NCI-H128 (cell line): ENCODE results near the gene EXOSC7.

Source experiments
- DNase-seq: peaks from one replicate; lab custom pipeline; 2025; ENCODE audit not compliant: unreplicated experiment; lab: John Stamatoyannopoulos, UW

Gene EXOSC7

DNA sequence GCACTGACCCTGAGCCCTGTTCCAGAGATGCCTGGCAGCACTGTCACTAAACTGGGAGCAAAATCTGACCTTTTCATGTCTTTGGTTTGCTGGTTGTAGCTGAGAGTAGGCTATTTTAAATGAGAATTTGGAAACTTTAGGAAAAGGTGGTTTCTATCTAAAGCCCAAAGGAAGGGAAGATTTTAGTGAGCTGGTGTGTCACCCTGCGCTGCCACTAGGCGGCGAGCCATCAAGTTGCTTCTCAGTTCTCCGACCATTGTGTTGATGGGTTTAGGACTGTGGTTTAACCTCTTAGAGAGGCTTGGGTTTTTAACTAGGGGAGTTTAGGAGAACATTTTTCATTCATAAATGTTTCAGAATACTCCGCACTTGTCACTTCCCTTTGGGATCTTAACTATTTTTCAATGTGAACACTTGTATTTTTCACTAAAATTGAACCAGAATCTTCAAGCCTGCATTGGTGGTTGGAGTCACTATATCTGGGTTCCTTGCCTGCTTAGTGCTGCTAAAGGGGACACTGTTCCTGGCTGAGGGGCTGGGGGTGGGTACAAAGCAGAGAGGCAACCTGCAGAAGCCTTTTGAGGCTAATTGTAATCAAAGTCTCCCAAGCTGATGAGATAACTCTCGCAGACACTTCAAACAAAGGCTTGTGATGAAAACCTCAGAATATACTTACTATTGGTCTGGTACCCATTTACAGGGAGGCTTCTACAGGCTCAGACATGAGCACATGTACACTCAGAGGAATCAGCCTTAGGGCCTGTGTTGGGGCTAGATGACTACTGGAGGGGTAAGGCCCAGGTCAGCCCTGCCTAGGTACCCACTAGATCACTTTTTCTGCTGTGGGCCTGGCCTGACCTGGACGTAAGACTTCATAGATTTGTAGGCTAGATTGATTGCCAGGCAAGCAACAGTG is 16.8 kb downstream of the EXOSC7 start:
- DNase-seq, result no peak

DNA sequence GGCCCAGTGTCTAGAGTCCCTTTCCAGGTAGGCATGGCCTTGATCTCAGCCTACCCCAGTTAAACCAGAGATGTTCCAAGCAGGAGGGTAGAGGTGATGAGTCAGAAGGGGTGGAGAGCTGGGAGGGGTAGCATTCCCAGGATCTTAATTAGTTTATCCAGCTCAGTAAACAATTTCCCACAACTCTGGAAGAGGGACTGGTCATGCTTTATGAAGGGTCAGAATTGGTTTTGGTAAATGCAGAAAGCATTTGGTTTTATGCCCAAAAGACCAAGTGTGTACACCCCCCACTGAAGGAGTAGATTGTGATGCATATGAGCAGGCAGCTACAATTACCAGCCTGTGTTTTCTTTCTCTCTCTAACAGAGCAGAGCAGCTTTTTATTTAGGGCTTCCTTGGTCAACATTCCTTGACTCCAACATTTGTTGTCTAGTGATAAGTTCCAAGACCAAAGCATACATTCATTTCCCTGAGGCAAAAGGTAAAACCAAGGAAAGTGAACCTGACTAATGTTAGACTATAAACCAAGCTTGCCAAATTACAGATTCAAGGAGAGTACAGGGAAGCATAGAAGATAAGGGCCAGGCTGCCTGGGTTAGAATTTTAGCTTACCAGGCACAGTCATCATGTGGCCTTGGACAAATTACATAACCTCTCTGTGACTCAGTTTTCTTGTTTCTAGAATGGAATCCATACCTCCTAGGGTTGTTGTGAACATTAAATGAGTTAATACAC is 17.6 kb downstream of the EXOSC7 start:
- no peak for DNase-seq

DNA sequence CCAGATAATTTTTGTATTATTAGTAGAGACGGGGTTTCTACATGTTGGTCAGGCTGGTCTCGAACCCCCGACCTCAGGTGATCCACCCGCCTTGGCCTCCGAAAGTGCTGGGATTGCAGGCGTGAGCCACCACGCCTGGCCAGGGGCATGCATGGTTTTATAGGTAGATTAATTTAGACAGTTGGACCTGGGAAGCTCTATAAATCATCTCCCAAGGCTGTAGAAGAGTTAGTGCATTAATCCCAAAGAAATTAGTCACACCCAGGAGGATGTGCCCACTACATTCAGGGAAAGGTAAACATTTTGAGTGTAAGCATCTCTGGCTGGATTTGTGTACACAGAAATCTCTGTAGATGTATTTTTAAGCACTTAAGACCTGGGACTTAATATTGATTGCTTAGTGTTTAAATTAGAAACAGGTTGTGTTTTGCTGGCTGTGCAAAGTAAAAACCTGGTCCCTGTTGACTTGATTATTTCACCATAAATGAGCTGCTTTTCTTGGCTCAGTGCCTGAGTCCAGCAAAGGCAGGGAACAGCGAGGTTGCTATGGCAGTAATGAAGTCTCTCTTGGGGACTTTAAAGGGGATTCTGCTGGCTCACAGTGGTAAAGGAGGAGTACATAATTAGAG is 19.2 kb downstream of the EXOSC7 start:
- peak; percentile 7 for DNase-seq

DNA sequence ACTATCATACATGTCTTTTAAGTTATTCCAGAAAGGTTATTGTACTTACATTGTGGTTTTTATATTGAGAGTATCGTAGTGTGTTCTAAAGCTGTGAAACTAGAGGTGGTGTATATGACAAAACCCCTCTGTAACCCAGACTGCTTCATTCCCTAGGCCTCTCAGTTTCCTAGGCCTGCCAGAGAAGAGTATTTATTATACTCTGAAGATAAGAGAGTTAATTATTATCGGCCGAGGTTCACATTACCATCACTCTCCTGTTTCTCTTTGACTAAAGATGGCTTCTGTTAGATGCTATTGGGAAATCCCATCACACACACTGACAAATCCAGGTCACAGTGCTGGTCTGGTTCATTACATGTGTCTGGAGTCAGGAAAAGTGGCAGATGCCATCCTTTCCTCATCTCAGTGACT is 20.5 kb downstream of the EXOSC7 start:
- no peak for DNase-seq

DNA sequence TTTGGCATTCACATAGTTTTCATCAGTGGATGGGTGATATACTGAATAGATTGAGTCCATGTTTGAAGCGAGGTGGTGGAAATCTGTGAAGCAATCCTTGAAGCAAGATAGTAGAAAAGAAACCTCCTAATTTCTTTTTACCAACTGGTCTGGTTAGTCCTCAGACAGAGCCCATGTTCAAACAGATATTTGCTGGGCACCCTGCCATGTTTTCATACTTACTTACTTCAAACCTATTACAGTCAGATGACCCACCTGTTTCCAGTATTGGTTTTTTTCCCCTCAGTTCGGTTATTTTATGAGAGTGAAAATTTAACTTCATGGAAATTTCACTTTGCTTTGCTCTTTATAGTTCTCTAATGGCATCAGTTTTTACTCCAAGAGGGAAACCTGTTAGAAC is 23.7 kb downstream of the EXOSC7 start:
- no peak for DNase-seq

DNA sequence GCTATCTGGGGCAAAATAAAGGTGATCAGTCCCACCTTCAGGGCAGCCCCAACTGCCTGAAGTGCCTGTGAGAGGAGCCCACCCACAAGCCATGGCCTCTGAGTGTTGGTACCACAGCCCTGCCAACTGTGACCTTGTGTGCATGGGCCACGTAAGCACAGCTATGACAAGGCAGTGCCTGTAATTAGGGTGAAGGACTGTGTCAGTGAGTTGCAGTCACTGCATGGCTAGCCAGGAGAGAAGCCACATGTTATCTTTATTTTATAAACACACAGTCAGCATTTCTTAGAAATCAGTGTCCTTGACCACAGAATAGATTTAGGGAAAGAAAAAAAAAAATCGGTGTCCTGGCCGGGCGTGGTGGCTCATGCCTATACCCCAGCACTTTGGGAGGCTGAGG is 24.8 kb downstream of the EXOSC7 start:
- no peak for DNase-seq

DNA sequence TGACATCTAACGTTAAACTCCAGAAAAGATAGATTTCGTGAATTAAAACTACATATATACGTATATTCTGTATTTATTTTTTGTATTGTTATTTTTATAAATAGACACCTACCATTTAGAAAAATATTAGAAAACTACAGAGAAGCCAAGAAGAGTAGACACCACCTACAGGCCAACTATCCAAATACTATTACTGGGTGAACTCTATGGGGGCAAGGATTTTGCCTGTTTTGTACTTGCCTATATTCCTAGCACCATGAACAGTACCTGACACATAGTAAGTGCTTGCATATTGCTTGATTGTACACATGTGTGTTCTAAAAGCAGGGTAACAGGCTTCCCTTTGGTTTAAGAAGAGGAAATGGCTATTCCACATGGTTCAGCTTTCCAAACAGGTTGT is 25.7 kb downstream of the EXOSC7 start:
- no peak for DNase-seq

DNA sequence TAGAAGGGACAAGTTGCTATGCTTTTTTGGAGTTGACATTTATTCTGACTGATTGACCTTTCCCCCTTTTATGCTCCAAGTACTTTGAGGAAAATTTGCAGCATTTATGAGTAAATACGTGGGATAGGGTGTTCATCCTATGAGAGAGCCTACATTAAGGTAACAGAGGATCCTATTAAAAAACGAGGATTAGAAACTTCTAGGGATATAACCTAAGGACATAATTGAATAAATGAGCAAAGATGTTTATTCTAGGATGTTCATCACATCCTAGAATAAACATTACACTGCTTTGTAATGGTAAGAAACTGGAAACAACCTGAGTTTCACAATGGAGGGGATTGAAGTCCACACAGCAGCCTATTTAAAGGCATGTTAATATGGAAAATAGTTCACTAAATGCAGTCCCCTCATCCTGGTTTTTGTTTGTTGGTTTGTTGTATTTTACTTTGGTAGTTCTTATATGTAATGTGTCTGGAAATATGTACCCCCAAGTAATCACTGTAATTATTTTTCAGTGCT is 26.2 kb downstream of the EXOSC7 start:
- no peak for DNase-seq

DNA sequence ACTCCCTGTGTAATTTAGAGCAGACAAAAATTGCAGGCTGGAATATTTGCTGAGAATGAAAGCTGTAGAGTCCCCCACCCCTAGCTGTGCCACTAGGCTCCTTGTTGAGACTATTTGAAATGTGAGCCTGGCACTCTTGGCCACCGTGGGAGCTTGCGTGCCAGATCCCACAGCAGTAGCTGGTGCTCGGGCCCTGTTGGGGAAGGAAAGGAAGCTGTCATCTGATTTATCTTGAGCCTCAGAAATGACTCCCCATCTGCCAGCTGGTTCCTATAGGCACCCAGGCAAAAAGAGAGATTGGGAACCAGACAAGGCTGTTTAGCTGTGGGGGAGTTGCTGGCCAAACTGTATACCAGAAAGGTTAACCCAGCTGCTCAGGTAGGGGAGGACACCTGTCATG is 26.7 kb downstream of the EXOSC7 start:
- DNase-seq, result no peak

DNA sequence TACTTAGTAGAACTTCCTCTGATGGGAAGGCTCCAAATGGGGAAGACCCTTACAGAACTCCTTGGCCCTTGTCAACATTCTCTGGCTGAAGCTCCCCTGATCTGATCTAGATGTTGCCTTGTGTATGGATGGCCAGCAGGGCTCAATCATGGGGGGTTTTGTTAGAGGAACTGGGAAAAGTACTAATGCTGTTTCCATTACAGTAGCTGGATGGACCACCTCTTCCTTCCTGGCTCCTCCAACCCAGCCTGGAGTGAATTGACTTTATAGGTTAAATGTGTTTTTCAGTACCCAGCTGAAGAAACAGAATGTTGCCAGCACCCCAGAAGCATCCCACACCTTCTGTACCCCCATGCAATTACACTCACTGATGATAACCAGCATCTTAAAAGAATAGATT is 27.4 kb downstream of the EXOSC7 start:
- no peak for DNase-seq

DNA sequence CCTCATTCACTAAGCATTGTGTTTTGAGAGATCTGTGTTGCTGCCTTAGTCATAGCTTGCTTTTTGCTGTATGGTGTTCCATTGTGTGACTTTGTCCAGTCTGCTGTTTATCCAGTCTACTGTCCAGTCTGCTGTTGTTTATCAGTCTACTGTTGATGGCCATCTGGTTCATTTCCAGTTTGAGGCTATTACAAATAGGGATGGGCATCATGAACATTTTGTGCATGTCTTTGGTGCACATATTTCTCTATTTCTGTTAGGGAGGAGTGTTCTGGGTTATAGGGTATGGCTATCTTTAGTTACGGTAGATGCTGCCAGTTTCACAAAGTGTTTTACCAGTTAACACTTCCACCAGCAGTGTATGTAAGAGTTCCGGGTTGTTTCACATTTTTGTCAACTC is 27.8 kb downstream of the EXOSC7 start:
- DNase-seq, result no peak

DNA sequence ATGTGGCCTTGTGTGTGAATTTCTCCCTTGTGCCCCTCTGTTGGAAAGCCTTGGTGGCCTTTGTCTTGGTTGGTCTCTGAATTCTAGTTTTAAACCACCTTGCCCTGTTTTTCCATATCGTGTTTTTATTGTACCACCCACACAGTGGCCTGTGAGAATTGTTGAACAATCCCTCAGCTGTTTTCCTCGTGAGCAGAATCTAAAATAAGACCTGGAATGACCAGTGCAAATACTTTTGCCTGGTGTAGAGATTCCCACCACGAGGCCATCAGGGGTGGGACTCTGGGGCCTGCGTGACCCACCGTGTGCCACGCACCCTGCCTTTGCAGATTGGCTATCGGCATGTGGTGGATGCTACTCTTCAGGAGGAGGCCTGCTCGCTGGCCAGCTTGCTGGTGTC is 31.0 kb downstream of the EXOSC7 start:
- no peak for DNase-seq

DNA sequence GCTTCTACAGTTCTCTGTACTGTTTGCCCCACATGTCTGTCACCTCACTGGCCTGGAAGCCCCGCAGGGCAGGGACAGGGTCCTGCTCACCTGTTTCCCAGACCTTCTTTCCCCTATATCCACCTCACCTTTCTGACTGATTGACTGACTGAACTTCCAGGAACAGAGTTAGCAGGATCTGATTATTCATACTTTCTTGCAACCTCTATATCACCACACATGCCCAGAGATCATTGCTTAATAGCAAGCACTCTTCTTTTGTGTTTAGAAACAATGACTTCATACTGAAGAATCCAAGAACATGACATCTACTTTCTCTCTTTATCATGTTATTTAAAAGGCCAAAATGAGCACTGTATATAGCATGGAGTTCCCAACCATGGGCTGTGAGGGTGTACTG is 32.1 kb downstream of the EXOSC7 start:
- no peak for DNase-seq

DNA sequence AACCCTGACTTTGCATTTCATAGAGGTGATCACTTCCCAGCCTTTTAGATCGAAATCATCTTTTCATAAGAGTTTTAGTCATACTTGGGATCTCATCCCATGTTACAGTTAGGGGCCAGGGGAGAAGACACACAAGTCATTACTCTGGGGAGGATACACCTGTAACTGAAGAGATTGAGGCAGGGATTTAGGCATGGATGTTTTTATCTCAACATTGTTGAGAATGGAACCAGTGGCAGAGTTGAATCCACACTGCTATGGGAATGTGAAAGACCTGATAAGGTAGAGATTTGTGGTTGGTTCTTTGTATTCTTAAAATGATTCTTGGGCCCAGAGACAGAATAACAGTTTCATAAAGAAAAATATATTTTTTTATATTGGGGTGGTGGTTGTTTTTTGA is 33.8 kb downstream of the EXOSC7 start:
- DNase-seq, result no peak

DNA sequence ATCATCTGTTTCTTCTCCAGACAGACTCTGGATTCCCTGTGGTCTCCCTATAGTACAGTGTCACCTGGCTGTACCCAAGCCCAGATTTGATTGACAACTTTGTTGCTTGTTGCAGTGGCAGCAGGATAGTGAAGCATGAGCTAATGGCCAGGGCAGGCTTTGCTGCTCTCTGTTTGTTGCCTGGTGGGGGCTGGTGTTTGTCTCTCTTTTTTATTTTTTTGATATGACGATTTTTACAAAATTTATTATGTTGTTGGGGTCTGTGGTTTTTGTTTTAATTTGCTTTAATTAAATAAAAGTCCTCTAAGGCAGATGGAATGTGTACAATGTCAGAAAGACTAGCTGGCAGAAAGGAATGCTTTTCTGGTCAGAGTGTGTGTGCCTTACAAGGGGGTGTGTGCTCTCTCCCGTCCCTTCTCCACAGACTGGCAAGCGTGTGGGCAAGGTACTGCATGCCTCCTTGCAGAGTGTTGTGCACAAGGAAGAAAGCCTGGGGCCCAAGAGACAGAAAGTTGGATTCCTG is 34.8 kb downstream of the EXOSC7 start:
- no peak for DNase-seq

DNA sequence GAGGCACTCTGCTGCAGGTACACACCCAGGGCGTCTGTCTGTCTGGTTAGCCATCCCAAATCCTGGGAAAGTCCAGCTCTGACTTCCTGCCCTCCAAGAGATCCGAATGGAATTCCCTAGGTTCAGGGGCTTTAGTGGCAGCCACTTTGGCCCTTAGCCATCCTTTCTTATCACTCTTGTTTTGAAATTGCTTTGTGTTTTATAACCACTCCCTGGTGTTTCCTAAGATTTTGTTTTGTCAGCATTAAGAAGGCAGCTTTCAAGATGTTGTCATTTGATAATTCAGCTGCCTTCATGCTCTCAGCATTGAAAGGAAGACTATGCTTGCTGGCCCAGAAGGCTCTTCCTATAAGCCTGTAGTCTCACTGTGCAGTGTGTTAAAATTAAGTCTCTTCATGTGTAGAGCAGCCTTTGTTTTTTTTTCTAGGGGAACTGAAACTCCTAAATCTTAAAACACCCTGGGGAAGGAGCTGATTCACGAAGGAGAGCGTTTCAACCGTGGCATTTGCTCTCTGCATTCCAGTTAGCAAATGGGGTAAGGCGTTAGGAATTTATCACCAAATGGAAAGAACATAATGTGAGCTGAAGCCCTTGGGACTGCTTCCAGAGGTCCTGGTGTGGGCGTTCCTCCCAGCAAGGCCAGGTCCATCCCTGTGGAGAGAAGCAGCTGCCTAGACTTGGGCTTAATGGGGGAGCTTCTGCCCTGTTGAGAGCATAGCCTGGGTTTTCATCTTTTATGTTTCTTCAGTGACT is 35.9 kb downstream of the EXOSC7 start:
- DNase-seq, result no peak

DNA sequence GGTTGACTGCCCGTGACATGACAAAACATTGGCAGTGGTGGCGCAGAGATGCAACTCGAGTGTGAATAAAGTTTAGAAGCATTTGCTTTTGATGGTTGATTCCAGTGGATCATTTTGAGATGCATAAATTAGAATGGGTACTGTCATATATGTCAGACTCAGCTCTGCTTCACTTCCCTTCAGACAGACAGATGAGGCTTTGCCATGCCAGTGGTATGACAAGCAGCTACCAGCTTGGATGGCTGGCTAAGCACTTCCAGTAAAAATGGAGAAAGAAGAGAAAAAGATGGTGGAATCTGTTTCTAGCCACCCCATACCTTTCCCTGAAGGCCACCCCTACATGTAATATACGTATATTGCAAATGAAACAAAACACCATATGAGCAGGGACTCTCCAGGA is 36.5 kb downstream of the EXOSC7 start:
- no peak for DNase-seq

DNA sequence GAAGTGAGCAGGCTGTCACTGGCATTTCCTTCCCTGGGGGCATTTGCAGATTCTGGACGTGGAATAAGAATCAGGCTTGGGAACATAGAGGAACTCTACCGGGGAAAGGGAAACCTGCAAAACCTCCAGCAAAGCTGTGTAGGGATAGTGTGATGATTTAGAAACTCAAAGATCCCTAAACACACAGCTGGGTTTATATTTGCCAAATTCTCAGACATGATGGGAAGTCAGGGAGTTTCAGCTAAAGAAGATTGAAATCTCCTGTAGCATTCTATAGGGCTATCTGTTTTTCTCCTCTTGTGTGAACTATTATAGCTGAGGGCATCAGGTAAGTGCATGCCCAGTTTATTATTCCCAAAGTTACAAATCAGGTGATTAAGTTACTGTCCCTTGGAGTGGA is 40.9 kb downstream of the EXOSC7 start:
- DNase-seq, result no peak

DNA sequence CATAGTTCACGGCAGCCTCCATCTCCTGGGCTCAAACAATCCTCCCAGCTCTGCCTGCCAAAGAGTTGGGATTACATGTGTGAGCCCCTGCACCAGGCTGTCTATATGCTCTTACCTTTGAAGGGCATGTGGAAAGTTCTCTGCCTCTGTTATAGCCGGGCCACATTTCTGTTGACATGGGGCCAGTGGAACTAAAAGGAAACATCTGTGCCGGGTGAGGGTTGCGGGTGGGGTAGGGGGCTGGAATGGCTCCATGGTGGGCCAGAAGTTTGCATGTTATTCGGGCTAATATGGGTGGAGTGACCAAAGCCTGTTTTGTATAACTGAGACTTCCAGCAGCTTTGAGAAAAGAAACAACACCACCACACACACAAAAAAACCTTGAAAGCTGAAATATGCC is 41.8 kb downstream of the EXOSC7 start:
- no peak for DNase-seq

DNA sequence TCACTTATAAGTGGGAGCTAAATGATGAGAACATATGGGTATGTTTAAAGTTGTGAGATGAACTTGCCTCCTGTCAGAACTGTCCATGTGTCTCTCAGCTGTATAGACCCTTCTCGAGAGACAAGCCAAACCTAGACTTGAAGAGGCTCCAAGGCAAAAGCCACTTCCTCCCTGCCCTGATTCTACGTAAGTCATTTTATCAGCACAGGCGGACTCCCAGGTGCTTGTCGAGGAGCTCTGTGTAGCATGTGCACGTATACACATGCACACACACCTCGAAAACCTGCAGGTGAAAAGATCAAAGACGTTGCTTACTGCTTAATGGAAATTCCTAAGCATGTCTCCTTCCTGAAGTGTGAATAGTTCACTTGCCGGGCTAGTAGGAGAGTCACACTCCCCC is 44.5 kb downstream of the EXOSC7 start:
- no peak for DNase-seq
